NCI-H2029 (cell line): ENCODE data around the gene MKRN2.

Experiments used
- DNase-seq: peaks from one replicate; lab custom pipeline; 2025; lab: John Stamatoyannopoulos, UW

The MKRN2 gene

DNA sequence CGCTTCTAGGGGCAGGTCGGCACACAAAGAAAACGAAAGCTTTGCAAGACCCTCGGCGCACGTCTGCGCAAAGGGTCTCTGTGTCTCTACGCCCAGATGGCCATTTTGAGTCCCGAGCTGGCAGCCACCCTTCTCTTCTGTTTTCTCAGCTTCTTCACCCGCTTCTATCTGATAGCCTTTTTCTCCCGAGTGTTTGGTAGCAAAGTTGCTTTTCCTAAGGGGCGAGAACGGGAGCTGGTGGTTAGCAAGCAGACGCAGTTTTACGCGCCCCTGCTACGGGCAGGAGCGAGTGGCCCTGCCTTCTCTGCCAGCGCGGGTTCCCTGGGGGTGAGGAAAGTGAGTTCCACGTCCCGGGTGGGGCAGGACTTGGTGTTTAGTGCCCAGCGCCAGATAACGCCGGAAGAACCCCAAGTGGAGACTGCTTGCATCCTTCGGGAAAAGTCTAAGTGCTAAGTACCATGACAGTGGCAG lies 2.9 kb upstream of the MKRN2 start:
- DNase-seq: peak; percentile 16

DNA sequence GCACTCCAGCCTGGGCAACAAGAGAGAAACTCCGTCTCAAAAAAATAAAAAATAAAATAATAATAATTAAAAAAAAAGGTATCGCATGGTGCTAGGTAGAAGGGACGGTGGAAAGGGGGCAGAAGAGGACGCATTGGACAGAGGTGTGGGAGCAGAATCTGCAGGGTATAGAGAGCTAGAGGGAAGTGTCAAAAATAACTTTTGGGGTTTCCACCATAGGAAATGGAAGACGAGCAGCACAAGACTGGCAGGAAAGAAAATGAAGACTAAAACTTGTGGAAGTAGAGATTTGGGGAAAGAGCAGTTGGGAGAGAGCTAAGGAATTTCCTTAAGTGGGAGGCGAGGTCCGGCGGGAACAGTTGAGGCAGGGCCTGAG lies 585 bp upstream of the MKRN2 start:
- DNase-seq: no peak

DNA sequence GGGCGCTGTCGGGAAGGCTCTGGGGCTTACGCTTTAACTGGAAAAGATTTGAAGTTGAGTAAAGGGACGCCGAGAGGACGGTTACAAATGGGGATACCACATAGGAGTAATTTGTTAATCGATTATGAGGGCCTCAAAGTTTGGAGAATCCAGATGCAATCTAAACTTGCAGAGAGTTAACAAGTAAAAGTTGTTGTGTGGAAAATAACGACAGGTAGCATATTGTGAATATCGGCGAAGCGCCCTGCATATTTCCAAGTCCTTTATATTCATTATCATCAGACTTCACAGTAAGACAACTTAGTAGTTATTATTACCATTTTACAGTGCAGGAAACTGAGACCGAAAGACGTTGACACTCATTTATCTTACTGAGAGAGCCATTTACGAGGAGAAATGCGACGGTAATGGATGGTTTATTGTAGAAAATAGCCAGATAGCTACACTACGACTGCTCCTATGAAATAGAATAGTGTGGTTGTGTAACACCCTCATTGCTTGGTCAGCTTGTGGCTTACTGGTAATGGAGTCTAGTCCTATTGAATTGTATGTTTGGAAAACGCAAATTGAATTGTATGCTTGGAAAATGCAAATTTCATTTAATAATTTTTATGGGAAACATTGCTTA lies 700 bp downstream of the MKRN2 start:
- DNase-seq: no peak

DNA sequence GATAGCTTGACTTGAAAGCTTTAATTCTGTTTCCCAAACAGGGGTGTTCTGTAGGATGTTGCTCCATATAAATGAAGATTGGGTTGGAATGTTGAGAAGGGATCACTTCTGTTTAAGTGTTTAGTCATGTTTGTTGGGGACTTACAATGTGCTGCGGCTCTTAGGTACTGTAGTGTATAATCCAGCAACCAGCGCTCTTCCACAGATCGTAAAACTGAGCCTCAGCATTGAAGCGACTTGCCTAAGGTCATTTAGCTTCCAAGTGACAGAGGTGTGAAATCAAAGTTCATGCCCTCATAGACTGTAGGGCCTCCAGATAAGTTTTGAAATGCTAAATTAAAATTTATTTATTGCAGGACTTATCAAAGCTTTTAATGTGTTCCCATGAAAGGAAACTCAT lies 1.8 kb downstream of the MKRN2 start:
- no peak for DNase-seq

DNA sequence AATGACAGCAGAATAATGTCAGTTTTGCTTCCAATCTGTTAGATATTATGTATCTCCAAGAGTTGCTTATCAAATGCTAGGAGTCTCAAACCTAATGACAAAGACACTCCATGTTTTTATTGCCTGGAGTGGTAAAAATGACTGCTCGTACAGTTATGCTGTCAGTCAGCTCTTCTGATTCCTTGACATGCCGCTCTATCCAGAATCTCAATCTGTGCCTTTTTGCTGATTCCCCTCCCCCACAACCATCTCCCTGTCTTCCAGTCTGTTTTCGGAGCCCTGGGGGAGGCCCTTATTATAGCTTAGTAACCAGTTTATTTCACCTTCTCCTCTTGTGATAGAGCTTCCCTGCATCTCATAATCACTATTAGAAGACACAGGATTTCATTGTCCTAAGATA lies 2.6 kb downstream of the MKRN2 start:
- no peak for DNase-seq

DNA sequence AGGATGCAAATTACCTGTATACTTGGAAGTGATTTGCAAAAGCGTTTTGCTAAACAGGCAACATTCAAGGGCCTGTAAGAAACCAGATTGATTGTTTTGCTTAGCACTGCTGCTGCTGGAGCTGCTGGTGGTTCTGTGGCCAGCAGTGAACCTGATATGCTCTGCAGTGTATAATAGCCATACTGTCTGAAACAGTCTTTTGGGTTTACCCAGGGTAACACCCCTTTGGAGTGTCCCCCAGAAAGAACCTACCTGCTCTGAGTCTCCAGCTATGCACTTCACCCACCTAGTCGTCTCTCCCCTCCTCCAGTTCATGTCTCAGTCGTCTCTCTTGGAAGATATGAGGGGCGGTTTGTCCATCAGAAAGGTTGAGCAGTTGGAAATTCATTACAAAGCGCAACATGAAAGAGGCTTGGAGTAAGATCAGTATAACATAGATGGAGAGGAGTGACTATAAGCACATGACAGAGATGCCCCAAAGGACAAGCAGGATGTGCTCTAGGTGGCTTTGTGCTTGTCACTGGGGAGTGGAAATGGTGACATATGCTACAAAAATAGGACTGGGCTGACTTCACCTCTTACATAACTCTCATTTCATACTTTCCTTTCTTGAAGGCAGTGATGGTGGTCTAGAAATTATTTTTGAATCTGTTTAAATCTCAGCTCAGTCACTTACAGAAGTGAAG lies 3.8 kb downstream of the MKRN2 start:
- DNase-seq: no peak

DNA sequence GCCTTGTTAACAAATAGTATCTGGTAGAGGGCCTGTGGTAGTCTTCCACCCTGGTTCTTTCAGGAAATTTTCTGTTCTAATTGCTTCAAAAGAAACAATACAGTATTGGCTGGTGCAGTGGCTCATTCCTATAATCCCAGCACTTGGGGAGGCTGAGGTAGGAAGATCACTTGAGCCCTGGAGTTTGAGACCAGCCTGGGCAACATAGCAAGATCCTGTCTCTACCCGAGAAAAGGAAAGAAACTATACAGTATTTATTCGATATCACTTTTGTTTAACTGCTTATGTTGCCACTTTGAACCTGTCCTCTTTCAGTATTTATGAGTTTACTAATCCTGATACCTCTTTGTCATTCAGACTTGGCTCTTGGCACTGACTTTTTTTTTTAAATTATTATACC lies 4.5 kb downstream of the MKRN2 start:
- no peak for DNase-seq

DNA sequence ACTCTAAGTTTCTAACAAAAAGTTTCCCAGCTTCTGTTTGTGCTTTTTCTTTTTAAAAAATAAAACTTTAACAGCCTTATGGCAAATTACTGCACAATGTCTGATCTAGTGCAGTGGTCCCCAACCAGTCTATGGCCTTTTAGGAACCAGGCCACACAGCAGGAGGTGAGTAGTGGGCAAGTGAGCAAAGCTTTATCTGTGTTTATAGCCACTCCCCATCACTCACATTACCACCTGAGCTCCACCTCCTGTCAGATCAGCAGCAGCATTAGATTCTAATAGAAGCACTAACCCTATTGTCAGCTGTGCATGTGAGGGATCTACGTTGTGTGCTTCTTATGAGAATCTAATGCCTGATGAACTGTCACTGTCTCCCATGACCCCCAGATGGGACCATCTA lies 5.6 kb downstream of the MKRN2 start:
- no peak for DNase-seq

DNA sequence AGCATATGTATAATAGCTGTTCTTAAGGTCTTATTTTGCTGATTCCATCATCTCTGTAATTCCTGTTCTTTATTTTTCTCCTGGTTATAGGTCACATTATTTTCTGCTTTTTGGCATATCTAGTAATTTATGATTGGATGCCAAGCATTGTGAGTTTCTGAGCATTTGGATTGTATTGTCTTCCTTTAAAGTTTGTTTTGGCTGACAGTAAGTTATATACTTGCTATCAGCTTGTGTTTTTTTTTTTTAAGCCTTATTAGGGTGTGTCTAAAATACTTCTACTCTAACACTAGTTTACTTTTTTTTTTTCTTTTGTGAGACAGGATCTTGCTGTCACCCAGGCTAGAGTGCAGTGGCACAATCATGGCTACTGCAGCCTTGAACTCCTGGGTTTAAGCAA lies 10.1 kb downstream of the MKRN2 start:
- DNase-seq: no peak

DNA sequence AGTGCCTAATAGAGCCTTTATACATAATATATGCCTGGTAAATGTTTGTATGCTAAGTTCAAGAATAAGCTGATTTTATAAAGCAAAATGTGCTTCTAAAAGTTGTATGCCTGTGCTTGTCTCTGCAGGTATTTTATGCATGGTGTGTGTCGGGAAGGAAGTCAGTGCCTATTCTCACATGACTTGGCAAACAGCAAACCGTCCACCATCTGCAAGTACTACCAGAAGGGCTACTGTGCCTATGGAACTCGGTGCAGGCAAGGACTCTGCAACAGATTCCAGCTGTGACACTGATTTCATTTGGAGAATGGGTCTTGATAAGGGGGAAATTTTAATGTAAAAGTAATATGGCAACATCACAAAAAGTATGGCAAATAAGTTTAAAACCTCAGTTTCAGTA lies 11.9 kb downstream of the MKRN2 start:
- no peak for DNase-seq

DNA sequence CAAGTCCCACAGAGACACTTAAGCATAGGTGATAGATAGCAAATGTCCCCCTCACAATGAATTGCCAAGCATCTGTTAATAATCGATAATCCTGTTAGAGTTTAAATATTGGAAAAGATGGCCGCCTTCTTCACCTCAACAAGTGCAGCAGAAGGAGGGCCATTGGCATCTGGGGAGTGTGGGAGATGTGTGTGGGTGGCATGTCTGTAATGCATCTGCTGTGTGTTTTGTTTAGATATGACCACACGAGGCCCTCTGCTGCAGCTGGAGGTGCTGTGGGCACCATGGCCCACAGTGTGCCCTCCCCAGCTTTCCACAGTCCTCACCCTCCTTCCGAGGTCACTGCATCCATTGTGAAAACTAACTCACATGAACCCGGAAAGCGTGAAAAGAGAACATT lies 12.9 kb downstream of the MKRN2 start:
- DNase-seq: no peak

DNA sequence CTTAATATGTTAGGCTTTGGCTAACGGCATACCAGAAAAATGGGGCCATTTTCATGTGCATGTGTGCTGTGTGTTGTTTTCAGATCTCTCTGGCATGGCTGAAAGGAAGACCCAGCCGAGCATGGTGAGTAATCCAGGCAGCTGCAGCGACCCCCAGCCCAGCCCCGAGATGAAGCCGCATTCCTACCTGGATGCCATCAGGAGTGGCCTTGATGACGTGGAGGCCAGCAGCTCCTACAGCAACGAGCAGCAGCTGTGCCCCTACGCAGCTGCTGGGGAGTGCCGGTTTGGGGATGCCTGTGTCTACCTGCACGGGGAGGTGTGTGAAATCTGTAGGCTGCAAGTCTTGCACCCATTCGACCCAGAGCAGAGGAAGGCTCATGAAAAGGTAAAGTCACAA lies 15.1 kb downstream of the MKRN2 start:
- DNase-seq: no peak

DNA sequence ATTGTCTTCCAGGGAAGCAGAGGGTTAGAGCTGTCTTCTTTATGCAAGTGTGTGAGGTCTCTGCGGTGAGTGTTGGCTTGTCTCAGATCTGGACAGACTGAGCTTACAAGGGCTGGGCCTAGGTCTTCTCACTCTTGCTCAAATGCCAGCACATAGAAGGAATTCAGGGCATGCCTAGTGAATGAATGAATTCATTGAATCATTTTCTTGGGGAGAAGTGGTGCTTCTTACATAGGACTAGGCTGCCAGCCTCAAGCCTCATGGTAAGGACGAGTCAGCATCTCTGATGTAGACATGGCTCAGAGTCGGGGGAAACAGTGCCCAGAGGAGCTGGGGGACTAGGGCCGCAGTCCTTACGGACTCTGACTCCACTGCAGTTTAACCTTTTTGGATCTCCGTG lies 17.2 kb downstream of the MKRN2 start:
- no peak for DNase-seq

DNA sequence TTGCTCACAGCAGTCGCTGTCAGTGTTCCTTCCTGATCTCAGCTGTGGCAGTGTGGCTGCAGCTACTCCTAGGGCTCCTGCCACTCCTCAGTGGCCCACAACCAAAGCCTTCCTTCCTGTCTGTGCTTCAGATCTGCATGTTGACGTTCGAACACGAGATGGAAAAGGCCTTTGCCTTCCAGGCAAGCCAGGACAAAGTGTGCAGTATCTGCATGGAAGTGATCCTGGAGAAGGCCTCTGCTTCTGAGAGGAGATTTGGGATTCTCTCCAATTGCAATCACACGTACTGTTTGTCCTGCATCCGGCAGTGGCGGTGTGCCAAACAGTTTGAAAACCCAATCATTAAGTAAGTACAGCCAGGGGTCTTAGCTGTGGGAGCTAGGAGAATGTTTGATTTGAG lies 17.8 kb downstream of the MKRN2 start:
- DNase-seq: no peak

DNA sequence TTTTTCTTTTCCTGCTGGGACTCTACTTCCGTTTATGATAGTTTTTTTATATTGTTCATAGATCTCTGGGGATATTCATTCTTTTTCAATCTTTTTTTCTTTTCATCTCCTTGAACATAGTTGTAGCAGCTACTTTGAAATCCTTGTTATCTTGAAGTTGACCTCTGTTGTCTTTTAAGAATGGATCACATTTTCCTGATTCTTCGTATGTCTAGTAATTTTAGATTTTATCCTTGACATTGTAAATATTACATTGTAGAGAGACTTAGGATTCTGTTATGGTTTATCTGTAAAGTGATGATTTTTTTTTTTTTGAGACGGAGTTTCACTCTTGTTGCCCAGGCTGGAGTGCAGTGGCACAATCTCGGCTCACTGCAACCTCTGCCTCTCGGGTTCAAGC lies 20.5 kb downstream of the MKRN2 start:
- DNase-seq: no peak

DNA sequence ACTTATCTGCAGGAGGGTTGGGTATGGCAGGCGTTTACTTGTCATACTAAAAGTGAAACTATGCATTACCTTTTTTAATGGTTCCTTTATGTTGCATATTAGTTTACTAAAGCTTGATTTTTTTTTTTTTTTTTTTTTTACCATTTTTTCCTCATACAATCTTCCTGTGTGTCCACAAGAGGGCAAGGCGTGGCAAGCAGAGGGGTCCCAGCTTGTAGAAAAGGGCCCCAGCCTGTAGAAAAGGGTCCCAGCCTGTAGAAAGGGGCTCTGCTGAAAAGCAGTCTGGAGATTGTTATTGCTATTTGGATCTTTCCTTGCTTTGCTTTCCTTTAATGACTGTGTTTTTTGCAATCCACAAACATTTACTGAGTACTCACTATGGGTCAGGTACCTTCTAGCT lies 21.9 kb downstream of the MKRN2 start:
- DNase-seq: no peak

DNA sequence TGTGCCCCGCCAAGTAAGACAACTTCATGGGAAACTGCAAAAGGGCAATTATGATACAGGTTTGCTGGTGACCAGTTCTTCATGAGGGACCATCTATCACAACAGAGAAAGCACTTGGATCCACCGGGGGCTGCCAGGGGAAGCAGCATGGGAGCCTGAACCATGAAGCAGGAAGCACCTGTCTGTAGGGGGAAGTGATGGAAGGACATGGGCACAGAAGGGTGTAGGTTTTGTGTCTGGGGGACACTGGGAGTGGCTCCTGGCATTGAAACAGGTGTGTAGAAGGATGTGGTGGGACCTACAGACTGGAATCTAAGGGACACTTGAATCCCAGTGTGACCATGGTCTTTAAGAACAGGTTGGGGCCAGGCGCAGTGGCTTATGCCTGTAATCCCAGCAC lies 22.6 kb downstream of the MKRN2 start:
- no peak for DNase-seq

DNA sequence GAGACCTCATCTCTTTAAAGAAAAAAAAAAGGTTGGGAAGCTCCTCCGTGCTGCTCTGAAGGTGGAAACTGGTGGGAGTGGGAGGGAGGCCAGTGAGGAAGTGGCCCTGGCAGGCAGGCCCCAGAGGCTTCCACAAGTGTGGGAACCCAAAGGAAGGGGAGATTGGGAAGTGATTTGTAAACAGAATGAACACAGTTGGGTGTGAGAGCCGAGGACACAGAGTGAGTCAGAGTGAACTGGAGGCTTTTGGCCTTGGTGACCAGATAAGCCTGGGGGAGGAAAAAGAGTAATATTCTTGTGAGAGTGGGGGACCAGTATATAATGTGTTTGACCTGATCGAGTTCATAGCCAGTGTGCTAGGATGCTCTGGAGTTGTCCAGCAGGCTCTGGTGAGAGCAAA lies 23.0 kb downstream of the MKRN2 start:
- DNase-seq: no peak

DNA sequence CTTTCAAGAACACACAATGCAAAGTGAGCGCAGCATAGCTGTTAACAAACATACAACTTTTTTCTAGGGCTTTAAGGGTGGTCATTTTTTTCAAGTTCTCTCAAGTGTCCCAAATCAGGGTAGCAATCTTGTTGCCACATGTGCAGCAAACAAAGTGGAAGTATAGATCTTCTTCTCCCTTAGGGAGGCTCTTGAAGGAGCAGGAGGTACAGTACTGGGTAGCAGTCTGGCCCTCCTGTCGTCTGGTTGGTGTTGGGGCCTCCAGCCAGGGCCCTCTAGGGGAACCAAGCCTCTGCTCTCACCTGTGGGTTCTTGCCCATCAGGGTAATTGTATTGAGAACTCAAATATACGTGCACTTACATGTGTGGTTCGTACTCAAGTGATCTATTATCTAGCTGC lies 25.8 kb downstream of the MKRN2 start:
- DNase-seq: no peak

DNA sequence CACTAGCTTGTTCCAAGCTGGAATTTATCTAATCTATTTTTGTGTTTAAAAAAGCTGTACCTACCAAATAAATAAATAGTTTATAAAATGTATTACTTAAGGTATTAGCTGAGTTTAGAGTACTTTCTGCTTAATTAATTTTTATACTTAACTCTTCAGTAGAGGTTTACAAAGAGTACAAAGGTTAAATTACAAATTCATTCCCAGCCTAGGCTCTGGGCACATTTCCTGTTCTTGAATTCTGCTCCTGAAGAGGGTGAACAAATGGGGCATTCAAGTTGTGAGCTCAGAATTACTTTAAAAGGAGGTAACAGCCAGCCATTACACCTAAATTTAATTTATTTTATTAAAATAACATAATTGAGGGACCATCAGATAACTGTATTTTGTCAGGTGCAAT lies 26.4 kb downstream of the MKRN2 start:
- no peak for DNase-seq

DNA sequence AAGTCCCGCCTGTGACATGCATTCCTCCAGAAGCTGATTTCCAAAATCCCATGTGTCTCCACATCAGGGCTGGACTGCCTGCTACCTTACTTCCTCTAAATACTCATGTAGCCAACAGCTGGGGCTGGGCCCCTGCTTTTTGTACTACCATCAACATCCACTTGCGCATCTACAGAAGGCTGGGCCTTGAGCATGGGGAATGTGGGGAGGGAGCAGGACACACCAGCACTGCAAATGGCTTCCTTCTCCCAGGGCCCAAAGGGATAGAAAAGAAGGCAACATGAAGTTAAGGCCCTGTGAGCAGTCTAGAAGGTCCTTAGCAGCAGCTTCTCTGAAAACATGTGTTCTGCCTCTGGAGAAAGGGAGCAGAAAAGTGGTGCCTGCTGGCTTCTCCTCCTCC lies 27.2 kb downstream of the MKRN2 start:
- no peak for DNase-seq

DNA sequence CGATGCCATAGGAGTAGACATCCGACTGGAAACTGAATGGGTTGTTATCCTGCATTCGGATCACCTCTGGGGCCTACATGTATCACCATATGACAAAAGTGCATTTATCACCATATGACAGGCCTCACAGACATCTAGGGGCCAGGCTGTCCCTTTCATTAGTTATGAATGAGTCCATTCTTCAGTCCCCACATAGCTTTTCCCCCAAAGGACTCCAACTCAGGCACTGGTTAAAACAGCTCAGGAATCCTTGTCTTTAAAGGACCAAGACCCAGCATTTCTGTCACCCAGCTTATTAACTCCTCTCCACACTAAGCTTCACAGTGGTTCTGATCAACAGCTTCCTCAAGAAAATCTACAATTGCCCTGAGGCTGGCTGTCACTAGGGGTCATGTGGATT lies 28.3 kb downstream of the MKRN2 start:
- no peak for DNase-seq

DNA sequence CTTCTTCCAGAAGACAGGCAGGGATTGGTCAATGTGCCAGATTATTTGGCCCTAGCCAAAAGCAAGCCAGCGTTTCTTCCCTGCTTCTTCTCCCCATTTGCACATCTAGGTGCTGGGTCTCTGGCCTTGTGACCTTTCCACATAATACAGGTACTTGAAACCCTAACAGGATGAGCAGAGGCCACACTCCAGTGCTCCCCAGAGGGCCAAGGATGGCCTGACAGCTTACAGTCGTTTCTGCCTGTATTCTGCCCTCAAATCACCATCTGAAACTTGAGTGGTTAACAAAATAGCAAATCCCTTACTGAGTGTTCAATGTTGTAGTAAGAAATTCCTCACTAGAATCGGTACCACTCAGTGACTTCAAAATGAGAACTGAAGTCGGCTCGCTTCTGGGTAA lies 29.1 kb downstream of the MKRN2 start:
- DNase-seq: no peak

DNA sequence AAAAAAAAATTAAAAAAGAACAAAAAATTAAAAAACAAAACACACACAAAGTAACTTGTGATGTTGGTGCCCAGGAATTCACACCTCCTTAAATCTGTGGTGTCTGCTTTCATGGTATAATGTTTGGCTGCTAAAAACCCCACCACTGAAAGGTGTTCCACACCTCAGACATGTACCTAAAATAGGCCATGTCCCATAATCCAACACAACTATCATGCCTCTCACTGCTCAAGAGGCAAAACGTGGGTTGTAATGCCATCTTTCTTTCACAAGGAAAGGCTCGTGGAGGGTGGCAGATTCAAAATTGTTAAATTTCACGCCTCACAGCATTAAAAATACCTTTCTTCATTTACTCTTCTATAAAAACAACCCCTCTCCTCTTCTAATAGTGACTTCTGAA lies 29.5 kb downstream of the MKRN2 start:
- no peak for DNase-seq
